Upper lobe of left lung (tissue), 4 donors: Measurements from ENCODE around the gene CDC16.

Experiments
- CTCF ChIP-seq, 6 experiments: fragments of 450-650 bp in 4 of 6; fragments of 200-600 bp in 2 of 6; sonication (generic) in 2 of 6; IDR thresholded peaks; one replicate each; pipeline ENCODE4 v1.5.1; 2016 to 2019; ENCODE audit warnings: antibody characterized with exemption in 6 of 6
- POLR2A ChIP-seq, 4 donors: fragments of 450-650 bp; IDR thresholded peaks; one replicate each; pipeline ENCODE4 v1.5.1; 2016 to 2017; ENCODE audit warnings: antibody characterized with exemption in 4 of 4, mild to moderate bottlenecking in 2 of 4

- TF ChIP-seq CTCF (IDR thresholded peaks at IDR 0.05) (no peak), POLR2A (IDR thresholded peaks at IDR 0.05) (no peak)
Measured at GRCh38 chr13:114311908-114312307, 77.2 kb downstream of the CDC16 start.
